Activated T-helper 9 cell treated with anti-CD3 and anti-CD28 coated beads, Interleukin-2, amount 50 U/mL, for 16 hours (primary cell): ENCODE results near the gene CASZ1.

Experiments used
- DNase-seq: peaks from one replicate; pipeline ENCODE4 v3.0.0-alpha.2; 2020; ENCODE audit warnings: low read depth

Gene CASZ1

GRCh38 chr1:10821388-10821787, 24.9 kb upstream of the CASZ1 start:
- DNase-seq = no peak

- no peak for DNase-seq
These were observed 24.0 kb upstream of the CASZ1 start for GRCh38 chr1:10820422-10820821.

GRCh38 chr1:10819198-10819901, 22.9 kb upstream of the CASZ1 start:
- no peak for DNase-seq

- no peak for DNase-seq
These were observed 22.1 kb upstream of the CASZ1 start for GRCh38 chr1:10818262-10819197.

GRCh38 chr1:10816743-10817369, 20.4 kb upstream of the CASZ1 start:
- DNase-seq = no peak

GRCh38 chr1:10816233-10816632, 19.8 kb upstream of the CASZ1 start:
- DNase-seq = no peak

- DNase-seq = no peak
These were observed 19.4 kb upstream of the CASZ1 start for GRCh38 chr1:10815858-10816195.

GRCh38 chr1:10814976-10815857, 18.8 kb upstream of the CASZ1 start:
- no peak for DNase-seq

- no peak for DNase-seq
These were observed 17.9 kb upstream of the CASZ1 start for GRCh38 chr1:10814312-10814711.

GRCh38 chr1:10813799-10814198, 17.4 kb upstream of the CASZ1 start:
- DNase-seq = no peak

- no peak for DNase-seq
These were observed 16.0 kb upstream of the CASZ1 start for GRCh38 chr1:10812387-10812915.

- no peak for DNase-seq
These were observed 12.0 kb upstream of the CASZ1 start for GRCh38 chr1:10808441-10808840.

- DNase-seq = no peak
These were observed 10.5 kb upstream of the CASZ1 start for GRCh38 chr1:10806966-10807365.

- no peak for DNase-seq
These were observed 7.8 kb upstream of the CASZ1 start for GRCh38 chr1:10803971-10804820.

- no peak for DNase-seq
These were observed 6.7 kb upstream of the CASZ1 start for GRCh38 chr1:10802944-10803715.

- DNase-seq = no peak
These were observed 4.3 kb upstream of the CASZ1 start for GRCh38 chr1:10800778-10801177.

GRCh38 chr1:10799726-10800125, 3.3 kb upstream of the CASZ1 start:
- no peak for DNase-seq

GRCh38 chr1:10795276-10796021, 997 bp downstream of the CASZ1 start:
- no peak for DNase-seq

GRCh38 chr1:10794724-10795275, 1.6 kb downstream of the CASZ1 start:
- no peak for DNase-seq
